DMS114 treated with DMSO at 0.1 percent for 48 hours (cell line): ENCODE data around the gene KCTD2.
"Not testable (repeated sequence)": the region's sequence is repeated elsewhere in the genome, so short reads cannot be mapped to it uniquely, and the experiment has no call there.

Experiments
- DNase-seq: peaks from one replicate; lab custom pipeline; 2025; ENCODE audit not compliant: unreplicated experiment; lab: John Stamatoyannopoulos, UW

The KCTD2 gene

DNA sequence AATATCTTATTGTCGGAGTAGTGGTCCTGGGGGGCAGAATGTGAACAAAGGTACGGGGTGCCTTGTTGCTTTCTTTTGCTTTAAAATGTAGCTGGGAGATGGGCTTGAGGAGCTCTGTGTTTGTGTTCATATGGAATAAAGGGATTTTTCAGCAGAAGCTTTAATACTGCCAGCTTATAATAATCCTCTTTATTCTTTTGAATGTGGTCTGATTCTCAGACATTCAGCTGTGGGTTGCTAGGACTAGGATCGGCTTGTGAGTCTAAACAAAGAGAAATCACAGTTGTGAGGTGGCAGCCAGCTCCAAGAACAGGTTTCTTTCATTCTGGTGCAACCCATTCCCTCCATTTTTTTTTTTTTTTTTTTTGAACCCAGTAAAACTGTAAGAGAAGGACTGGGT is 27.3 kb upstream of the KCTD2 start:
- DNase-seq, result no peak

DNA sequence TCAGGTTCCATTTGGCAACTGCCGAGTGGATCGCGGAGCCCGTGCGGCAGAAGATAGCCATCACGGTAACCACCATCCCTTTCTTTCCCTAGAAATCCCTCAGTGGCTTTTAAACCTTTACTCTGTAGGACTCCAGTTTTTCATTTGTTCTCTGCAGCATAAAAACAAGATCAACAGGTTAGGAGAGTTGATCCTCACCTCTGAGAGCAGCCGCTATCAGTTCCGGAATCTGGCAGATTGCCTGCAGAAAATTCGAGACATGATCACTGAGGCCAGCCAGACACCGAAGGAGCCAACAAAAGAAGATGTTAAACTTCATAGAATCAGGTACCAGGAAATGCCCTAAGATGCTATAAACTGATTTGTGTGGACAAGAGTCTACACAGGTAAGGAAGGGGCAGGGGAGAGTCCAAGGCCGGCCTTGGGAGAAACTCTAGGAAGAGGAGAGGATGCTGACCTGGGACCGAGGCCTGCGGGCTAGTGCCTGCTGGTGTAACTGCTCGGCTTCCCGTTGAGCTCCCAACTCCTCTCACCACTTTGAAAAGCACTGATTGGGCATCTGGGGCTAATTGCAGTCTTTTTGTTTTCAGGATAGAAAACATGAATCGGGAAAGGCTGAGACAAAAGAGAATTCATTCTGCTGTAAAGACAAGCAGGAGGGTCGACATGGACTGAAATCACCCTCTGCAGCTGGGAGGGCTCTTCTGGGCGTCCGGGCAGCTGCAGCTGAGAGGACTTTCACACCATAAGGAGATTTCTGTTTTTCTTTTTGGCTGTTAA is 26.5 kb upstream of the KCTD2 start:
- DNase-seq, result no peak

DNA sequence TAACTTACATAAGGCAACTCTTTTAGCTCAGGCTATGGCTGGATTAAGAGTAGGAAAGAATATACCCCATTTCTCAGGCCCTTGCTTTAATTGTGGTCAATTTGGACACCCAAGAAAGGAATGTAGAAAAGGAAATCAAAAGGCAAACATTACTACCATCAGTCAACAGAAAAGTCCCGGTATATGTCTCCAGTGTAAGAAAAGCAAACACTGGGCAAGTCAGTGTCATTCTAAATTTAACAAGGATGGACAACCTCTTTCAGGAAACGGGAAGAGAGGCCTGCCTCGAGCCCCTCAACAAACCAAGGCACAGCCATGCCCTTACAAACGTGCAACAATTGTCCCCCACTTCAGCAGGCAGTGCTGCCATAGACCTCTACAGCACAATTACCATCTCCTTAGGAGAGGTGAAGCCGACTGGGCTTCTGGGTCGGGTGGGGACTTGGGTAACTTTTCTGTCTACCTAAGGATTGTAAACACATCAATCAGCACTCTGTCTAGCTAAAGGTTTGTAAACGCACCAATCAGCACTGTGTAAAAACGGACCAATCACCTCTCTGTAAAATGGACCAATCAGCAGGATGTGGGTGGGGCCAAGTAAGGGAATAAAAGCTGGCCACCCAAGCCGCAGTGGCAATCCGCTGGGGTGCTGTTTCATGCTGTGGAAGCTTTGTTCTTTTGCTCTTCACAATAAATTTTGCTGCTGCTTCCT is 22.2 kb upstream of the KCTD2 start:
- no peak for DNase-seq

DNA sequence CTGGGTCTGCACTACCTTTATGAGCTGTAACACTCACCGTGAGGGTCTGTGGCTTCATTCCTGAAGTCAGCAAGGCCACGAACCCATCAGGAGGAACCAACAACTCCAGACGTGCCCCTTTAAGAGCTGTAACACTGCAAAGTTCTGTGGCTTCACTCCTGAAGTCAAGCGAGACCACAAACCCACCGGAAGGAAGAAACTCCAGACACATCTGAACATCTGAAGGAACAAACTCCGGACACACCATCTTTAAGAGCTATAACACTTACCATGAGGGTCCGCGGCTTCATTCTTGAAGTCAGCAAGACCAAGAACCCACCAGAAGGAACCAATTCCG is 21.7 kb upstream of the KCTD2 start:
- DNase-seq, result not testable (repeated sequence)

DNA sequence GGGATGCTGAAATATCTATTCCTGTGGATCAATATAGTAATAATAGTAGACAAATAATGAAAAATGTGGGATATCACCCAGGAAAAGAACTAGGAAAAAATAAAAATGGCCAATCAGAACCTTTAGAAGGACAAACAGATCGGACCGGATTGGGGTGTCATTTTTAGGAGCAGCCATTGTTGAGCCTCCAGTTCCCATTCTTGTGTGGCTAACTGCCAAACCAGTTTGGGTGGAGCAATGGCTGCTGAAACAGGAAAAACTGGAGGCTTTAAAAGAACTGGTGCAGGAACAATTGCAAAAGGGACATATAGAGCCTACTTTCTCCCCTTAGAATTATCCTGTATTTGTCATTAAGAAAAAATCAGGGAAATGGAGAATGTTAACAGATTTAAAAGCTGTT is 20.4 kb upstream of the KCTD2 start:
- DNase-seq, result not testable (repeated sequence)

DNA sequence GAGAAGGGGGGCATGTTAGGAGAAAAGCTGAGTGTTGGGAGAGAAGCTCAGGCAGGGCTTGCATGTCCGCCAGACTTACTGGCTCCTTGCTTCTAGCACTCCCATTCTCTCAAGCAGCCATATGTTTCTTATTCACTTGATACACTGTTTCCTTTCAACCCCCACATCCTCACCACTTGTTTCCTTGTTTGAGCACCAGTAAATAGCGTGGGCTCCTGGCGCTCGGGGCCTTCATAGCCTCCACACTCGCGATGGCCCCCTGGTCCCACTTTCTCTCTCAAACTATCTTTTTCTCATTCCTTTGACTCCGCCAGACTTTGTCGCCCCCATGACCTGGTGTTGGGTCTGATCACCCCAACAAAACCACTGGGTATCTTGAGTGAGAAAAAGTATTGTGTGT is 16.9 kb upstream of the KCTD2 start:
- DNase-seq, result no peak

DNA sequence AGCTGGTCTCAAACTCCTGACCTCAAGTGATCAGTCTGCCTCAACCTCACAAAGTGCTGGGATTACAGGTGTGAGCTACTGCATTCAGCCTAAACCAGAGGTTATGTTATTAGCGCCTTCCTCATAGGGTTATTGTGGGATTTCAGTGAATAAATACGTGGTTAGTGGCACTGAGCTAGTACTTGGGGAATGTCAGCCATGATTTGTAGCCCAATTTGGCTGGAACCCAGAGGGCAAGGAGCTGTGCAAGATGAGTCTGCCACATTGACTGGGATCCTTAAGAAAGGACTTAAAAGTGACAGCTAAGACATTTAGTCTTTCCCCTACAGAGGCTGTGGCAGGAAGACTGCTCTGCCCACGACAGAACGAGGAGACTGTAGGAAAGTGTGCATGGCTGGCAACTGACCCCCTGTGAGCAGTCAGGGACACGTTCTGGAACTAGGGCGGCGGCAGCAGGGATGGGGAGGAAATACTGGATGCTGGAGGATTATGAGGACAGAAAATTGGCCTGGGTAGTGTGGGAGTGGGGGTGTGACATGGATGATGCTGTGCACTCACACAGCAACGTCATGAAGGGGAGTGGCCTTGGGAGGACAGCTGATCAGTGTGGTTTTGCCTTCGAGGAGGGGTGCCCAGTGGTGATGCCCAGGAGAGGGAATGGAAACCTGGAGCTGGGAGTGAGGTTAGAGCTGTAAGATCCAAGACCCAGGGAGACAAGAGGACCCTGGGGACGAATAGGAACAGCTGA is 14.9 kb upstream of the KCTD2 start:
- peak; percentile 80 for DNase-seq

DNA sequence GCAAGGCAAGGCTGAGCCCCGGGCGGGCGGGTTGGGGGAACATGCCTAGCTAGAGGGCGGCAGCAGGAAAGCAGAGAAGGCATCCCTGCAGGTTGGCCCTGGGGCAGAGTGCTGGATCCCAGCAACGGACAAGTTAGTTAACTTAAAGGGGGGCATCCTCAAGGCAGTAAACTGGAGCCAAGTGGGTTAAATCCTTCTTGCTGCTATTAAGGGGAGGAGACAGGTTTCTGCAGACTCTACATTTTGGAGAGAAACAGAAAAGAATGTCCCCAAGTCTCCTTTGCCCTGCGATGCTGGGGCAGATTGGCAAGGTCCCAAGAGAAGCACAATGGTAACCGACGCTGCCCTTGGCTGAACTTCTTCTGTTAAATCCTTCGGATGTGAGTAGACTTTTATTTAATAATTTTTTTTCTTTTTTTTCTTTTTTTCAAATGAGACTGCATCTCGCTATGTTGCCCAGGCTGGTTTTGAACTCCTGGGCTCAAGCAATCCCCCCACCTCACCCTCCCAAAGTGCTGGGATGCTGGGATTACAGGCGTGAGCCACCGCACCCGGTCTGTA is 14.2 kb upstream of the KCTD2 start:
- no peak for DNase-seq

DNA sequence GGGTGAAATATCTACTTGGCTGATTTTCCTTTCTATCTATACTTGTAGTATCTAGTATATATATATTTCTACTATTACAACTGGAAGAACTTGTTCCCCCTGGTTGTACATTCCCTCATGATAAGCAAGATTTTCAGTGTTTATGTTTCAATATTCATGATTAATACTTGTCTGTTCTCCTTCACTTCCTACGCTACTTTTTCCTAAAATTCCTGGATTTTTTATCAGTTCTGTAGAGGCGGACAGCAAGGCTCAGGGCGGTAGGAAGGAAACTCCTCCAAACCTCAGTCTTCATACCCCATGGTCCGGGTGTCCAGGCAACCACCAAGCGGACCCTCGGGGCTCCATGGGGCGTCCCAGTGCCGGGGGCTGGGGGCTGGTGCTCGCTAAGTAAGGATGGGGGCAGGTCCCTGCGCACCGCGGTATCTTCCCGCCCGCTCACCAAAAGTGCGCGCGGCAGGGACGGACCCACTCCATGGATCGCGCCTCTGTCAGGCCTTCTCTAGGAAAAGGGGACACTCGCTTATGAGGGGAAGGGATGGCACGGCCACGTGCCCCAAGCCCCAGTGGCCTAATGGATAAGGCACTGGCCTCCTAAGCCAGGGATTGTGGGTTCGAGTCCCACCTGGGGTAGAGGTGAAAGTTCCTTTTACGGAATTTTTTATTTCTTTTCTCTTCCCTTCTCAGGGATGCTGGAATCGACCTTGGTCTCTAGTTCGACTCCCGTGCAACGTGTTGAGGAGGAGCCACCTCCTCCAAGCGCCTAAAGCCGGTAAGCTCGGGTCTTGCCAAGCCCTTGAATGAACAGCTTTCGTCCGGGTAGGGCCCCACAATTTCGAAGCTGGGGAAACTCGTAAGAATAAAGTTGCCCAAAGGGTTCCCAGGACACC is 13.4 kb upstream of the KCTD2 start:
- DNase-seq, result peak; percentile 83

DNA sequence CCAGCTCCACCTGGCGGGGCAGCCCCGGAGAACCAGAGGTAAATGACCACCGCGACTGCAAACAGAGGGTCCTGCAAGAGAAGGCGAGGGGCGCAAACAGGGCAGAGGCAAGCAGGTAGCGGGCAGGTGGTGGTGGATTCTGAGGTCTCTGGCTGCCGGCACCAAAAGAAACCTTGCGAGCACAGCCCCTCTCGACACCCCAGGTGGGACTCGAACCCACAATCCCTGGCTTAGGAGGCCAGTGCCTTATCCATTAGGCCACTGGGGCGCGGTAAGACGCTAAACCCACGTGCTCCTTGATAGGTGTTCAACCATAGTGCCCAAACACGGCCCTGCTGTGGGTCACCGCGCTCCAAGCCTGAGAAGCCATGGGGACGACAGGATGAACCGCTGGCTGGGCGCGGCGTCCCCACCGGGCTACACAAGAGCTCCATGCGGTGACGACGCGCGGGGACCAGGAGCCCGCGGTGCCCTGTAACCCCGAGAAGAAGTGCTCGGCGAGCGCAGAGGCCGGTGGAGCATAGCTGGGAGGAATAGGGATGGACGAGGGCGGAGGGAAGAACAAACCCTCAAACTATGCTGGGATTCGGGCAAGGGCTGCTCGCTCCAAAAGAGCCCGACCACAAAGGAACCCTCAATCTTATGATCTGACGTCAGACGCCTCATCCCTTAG is 12.7 kb upstream of the KCTD2 start:
- peak; percentile 78 for DNase-seq

DNA sequence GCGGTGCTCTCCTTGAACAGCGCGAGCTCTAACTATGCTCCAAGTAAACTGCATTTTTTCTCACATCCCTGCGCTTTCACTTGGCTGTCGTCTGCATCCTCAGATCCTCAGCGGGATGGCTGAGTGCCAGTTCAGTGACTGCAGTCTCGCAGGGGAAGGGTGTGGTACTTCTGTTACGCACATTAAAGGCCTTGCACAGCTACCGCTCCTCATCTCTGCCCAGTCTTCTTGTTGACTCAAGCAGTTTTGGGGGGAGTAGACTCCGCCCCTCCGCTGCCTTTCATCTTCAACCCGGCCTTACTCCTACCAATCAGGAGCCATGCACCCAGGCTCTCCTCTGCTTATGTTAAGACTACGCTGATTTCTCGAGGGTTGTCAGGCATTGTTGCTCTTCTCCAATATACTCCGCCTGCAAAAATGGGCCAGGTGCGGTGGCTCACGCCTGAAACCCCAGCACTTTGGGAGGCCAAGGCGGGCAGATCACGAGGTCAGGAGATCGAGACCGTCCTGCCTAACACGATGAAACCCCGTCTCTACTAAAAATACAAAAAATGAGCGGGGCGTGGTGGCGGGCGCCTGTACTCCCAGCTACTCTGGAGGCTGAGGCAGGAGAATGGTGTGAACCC is 10.3 kb upstream of the KCTD2 start:
- DNase-seq, result no peak

DNA sequence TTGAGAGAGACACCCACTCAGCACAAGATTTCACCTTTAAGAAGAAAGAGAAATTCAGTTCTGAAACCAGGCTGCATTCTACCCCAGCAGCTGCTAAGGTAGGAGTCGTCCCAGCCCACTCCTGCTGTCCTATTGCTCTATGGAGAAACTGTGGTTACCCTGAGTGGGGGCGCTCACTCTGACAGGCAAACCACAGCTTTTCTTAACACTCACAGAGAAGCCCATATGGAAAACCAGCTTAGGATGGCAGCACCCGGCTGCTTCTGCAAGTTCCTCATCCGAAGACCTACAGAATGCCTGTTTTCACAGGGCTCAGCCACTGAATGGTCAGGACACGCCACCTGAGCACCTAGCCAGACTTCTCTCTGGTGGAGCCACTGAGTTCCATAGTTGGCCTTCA is 7.8 kb upstream of the KCTD2 start:
- DNase-seq, result no peak

DNA sequence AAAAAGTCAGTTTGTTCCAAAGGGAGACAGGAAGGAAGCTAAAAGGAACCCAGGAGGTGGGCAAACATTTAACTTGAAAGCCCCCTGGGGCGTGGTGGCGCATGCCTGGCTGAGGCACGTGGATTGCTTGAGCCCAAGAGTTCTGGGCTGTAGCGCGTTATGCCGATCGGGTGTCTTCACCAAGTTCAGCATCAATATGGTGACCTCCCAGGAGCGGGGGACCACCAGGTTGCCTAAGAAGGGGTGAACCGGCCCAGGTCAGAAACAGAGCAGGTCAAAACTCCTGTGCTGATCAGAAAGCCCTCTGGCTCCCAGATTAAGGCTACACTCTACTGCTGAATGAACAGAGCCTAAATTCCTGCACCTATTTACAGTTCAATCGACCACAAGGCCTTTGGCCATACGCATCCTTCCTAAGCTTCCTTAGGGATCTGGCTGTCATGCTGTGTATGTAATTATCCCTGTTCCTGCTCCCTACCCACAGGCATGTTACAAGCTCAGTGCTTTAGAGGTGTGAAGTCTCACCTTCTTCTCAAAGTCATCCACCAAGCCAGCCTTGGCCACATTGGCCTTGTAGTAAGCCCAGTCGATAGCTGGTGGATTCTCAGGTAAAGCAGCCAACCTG is 5.3 kb upstream of the KCTD2 start:
- DNase-seq, result no peak

DNA sequence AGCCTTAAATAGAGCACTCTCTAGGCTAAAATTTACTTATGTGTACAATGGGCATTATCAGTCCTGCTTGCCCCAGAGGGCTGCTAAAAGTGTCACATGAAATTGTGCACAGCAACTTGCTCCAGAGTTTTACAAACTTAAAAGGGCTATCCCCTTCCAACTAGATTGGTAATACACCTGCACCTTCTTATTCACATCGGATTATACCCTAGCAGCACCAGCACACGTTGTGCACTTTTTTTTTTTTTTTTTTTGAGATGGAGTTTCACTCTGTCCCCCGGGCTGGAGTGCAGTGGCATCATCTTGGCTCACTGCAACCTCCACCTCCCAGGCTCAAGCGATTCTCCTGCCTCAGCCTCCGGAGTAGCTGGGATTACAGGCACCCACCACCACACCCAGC is 3.2 kb upstream of the KCTD2 start:
- DNase-seq, result not testable (repeated sequence)

DNA sequence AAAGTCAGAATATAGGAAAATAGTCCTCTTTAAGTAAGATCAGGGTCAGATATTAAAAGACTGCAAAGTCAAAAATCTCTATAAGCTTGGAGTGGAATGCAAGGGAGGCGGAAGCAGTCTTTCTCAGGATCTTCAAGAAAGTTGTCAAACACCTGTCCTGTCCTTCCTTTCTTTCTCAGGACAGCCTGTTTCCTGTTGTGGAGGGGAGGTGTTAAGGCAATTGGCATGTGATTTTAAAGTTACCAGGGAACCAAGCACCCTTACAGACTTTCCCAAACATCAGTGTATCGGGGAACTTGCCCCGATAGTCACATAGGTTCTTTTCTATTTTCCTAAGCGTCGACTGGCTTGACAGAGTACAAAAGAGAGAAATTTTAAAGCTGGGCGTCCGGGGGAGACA is 2.3 kb upstream of the KCTD2 start:
- DNase-seq, result no peak

DNA sequence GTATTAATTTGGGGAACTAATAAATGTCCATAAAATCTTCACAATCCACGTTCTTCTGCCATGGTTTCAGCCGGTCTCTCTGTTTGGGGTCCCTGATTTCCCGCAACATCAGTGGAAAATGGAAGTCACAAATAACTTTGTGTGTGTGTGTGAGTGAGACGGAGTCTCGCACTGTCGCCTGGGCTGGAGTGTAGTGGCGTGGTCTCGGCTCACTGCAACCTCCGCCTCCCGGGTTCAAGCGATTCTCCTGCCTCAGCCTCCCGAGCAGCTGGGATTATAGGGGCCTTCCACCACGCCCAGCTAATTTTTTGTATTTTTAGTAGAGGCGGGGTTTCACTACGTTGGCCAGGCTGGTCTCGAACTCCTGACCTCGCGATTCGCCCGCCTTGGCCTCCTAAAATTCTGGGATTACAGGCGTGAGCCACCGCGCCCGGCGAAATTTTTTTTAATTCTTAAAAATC is 1.0 kb upstream of the KCTD2 start:
- not testable (repeated sequence) for DNase-seq

DNA sequence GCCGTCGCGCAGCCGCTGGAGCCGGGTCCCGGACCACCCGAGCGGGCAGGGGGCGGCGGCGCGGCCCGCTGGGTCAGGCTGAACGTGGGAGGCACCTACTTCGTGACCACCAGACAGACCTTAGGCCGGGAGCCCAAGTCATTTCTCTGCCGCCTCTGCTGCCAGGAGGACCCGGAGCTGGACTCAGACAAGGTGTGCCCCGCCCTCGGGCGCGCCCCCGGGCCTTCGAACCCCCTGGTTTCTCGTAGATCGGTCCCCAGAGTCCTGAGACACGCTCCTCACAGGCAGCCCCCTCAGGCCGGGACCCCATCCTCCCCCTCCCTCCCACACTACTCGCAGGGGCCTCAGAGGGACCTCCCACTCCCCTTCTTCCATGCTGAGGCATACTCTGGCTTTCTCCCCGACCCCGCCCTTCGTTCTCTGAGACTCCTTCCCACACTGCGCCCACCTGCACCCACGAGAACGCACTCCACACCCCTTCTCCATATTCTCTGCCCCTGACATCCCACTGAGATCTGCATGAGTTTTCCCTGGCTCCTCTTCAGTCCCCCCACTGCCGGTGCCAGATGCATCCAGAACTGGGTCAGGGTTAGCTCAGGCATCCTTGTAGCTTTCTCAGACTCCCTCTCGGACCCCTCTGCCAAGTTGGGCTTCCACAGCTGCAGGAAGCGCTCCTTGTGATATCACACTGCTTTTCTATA is 523 bp downstream of the KCTD2 start:
- no peak for DNase-seq

DNA sequence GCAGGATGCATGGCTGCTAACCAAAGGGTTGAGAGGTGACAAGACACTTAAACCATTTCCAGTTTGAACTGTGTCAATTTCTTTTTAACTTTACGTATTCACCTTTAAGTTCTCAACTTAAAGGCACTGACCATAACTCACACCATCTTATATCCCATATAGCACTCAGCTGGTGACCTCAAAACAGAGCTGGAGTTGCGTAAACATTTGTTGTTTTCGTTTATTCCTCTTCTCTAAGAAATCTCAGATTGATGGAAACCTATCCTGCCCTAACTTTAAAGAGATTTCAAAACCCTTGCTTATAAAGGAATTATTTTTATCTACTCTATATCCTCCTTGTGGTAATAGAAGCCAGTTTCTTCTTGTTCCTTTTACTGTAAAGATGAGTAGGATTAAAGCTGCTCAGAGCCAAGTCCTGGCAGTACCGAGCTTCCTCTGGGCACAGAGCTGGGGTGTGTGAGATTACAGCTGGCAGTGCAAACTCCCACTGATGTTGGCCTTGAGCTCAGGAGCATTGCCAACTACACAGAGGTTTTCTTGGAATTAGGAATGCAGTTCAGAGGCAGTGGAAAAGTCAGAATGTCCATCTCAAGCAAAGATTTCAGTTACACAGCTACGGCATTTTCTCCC is 1.3 kb downstream of the KCTD2 start:
- no peak for DNase-seq
